Gastrocnemius medialis (tissue), 4 donors: Measurements from ENCODE around the gene SGCE. TPM values are rescaled to one million over a fixed set of nuclear protein-coding genes. Genes with fewer than 3 reads are reported as not detected.

Source experiments
- ATAC-seq, 2 donors: fragments of 150-250 bp; one replicate each; pipeline ENCODE4 v1.9.1; 2016
- DNase-seq, 2 donors: peaks; one replicate each; pipeline ENCODE4 v3.0.0-alpha.2; 2019
- H3K27ac ChIP-seq, 4 donors: fragments of 200-600 bp; sonication (generic); 1 replicate in 1 of 4; 2 replicates in 3 of 4; pipeline ENCODE4 v1.5.1; 2016 to 2018; ENCODE audit warnings: mild to moderate bottlenecking in 2 of 4, moderate library complexity in 1 of 4
- H3K27me3 ChIP-seq, 3 donors: fragments of 200-600 bp; sonication (generic) in 2 of 3; 1 replicate in 1 of 3; 2 replicates in 2 of 3; pipeline versions ENCODE4 v1.5.1 to v1.6.0; 2016 to 2019; ENCODE audit warnings: mild to moderate bottlenecking in 1 of 3, moderate library complexity in 1 of 3
- H3K36me3 ChIP-seq, 2 donors: fragments of 200-600 bp; sonication (generic) in 1 of 2; one replicate each; pipeline ENCODE4 v1.5.1; 2017 to 2018
- H3K4me1 ChIP-seq, 2 donors: fragments of 200-600 bp; sonication (generic) in 1 of 2; one replicate each; pipeline ENCODE4 v1.5.1; 2016 to 2017; ENCODE audit warnings: mild to moderate bottlenecking in 2 of 2
- H3K4me3 ChIP-seq, 4 donors: fragments of 200-600 bp; sonication (generic) in 3 of 4; 1 replicate in 1 of 4; 2 replicates in 3 of 4; pipeline ENCODE4 v1.5.1; 2016 to 2019; ENCODE audit warnings: mild to moderate bottlenecking in 2 of 4
- H3K9me3 ChIP-seq, 3 donors: fragments of 200-600 bp; sonication (generic) in 2 of 3; 1 replicate in 1 of 3; 2 replicates in 2 of 3; pipeline ENCODE4 v1.5.1; 2016 to 2019
- POLR2A ChIP-seq, 2 donors: fragments of 450-650 bp; IDR thresholded peaks; one replicate each; pipeline ENCODE4 v1.6.1; 2017; ENCODE audit warnings: antibody characterized with exemption in 2 of 2, mild to moderate bottlenecking in 2 of 2, moderate library complexity in 2 of 2
- in situ Hi-C, 4 donors: fragments of 200-750 bp; cut with MboI; loops; one replicate each; pipeline versions ENCODE4 v1.15.0 to v1.8.0; 2017; ENCODE audit warnings: low sequenced_read_pairs in 4 of 4
- intact Hi-C: fragments of 100-400 bp; cut with DNase I; formaldehyde crosslinking; loops from one replicate; pipeline ENCODE4 v1.15.1; 2023; ENCODE audit warnings: low total_unique reads
- total RNA-seq, 4 donors: library from RNA; depleted of rRNA; stranded (reverse); fragments of >200 nt; gene quantifications; one replicate each; pipeline versions ENCODE4 v1.1.0 to v1.2.3, GENCODE V29; 2016
- TF ChIP-seq, protein P1 (sequence below), 5 experiments: fragments of 450-650 bp in 3 of 5; fragments of 200-600 bp in 2 of 5; sonication (generic) in 2 of 5; IDR thresholded peaks in 4 of 5; conservative IDR thresholded peaks in 1 of 5; 1 replicate in 4 of 5; 2 replicates in 1 of 5; pipeline ENCODE4 v1.5.1; 2016 to 2019; ENCODE audit warnings: antibody characterized with exemption in 5 of 5, mild to moderate bottlenecking in 3 of 5, moderate library complexity in 3 of 5

SGCE gene
- total RNA-seq, 4 donors from 2014 or later, result 5.1 to 8.6 (median 6.1) TPM

DNA sequence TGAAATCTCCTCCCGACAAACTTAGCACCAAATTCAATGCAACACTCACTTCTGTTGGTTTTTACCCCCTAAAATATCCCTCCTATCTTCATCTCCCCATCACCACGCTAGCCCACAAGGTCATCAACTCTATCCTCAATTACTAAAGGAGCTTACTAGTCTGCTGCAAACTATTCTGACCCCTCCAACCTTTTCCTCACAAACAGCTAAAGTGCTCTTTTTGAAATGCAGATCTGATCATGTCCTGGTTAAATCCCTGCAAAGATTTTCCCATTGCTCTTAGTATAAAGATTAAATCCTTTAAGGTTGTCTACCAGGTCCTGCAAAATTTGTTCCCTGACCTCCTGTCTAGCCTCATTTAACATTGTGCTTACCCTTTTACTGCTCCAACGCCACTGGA is 8.6 kb downstream of the SGCE start:
- DNase-seq (no peak), ATAC-seq (no peak)
- Histone ChIP-seq H3K27me3 (peaks cover 0 to 12% (median 8%) of the 10 kb centered on the region in 3 donors), H3K27ac (no peak overlapping the region), H3K4me1 (no peaks in the 10 kb centered on the region), H3K9me3 (no peaks in the 10 kb centered on the region), H3K4me3 (no peak overlapping the region), H3K36me3 (no peaks in the 10 kb centered on the region)
- in situ Hi-C loops, result no loop called here
- intact Hi-C loops, result no loop called here
- no peak for TF ChIP-seq POLR2A (IDR thresholded peaks at IDR 0.05)
- TF ChIP-seq, protein P1, sequence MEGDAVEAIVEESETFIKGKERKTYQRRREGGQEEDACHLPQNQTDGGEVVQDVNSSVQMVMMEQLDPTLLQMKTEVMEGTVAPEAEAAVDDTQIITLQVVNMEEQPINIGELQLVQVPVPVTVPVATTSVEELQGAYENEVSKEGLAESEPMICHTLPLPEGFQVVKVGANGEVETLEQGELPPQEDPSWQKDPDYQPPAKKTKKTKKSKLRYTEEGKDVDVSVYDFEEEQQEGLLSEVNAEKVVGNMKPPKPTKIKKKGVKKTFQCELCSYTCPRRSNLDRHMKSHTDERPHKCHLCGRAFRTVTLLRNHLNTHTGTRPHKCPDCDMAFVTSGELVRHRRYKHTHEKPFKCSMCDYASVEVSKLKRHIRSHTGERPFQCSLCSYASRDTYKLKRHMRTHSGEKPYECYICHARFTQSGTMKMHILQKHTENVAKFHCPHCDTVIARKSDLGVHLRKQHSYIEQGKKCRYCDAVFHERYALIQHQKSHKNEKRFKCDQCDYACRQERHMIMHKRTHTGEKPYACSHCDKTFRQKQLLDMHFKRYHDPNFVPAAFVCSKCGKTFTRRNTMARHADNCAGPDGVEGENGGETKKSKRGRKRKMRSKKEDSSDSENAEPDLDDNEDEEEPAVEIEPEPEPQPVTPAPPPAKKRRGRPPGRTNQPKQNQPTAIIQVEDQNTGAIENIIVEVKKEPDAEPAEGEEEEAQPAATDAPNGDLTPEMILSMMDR (IDR thresholded peaks at IDR 0.05 in 4 of 5, conservative IDR thresholded peaks at IDR 0.05 in 1 of 5), result no peak

DNA sequence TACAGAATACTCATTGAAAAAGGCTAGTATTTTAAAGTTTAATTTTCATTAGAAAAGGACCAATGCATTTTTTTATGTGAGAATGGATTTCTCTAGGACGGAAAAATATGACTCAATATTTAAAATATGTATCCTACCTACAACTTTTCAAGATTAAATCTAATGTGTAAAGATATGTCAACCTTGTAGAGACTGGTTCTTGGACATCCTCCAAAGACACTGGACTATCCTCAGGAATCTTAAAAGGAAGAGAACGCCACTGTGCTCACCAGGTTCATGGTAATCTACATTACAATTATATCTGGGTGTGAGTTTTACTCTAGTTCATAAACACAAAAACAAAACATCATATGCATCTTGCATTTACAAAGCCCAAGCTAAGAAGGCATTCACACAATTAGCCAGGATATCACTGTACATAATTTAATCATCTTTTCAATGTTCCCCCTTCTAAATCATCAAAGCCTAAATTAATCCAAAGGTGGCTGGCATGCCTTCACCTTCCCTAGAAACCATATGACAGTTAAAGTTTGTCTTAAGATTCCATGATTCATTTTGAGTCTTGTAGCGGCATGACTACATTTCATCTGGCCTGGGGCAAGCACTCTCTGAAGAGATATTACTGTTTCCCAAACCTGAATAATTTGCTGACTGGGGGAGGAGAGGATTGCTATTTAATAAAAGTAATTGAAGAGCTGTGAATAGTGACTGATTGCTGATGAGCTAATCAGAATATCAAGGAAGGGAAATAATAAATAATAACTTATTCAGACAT is 12.0 kb downstream of the SGCE start:
- Histone ChIP-seq H3K4me1 (no peaks in the 10 kb centered on the region), H3K4me3 (no peak overlapping the region), H3K27me3 (no peaks in the 10 kb centered on the region), H3K36me3 (no peaks in the 10 kb centered on the region), H3K27ac (no peak overlapping the region), H3K9me3 (no peaks in the 10 kb centered on the region)
- TF ChIP-seq, protein P1 (IDR thresholded peaks at IDR 0.05 in 4 of 5, conservative IDR thresholded peaks at IDR 0.05 in 1 of 5), result no peak
- no peak for TF ChIP-seq POLR2A (IDR thresholded peaks at IDR 0.05)
- intact Hi-C loops, result no loop called here
- DNase-seq (no peak), ATAC-seq (no peak)
- in situ Hi-C loops, result no loop called here

DNA sequence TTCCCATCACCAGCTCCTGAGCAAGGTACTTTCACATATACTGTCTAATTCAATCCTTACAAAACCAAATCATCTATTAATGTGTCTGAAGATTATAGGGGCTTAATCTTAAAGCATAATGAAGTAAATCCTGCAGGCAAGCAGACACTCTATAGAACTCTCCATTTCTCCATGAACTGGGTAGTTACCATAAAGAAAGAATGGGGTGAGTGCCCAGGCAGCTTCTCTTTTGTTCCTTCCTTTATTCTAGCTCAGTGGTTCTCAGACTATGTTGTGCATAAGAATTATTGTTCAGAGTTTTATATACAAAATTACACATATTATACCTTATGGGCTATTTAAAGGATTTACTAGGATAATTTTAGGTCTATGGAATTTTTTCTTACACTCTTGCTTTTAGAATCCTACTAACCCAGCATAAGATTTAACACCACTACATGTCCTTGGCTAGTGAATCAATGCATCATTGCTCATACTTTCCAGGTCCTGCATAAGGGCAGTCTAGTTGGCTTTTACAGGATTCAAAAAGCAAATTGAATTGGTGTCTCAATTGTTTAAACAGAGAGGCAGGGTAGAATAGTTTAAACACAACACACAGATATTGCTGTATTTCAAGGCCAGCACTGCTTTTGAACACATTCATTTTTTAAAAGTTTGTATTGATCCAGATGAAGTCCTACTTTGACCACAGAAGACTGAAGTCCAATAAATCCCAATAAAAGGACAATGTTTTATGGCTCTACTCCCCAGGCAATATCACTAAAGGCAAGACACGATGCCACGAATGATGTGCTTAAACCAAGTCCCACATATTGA is 12.9 kb downstream of the SGCE start:
- Histone ChIP-seq H3K4me1 (no peaks in the 10 kb centered on the region), H3K36me3 (no peaks in the 10 kb centered on the region), H3K27me3 (no peaks in the 10 kb centered on the region), H3K27ac (no peak overlapping the region), H3K4me3 (no peak overlapping the region), H3K9me3 (no peaks in the 10 kb centered on the region)
- in situ Hi-C loops, result no loop called here
- DNase-seq, result no peak
- intact Hi-C loops, result no loop called here
- TF ChIP-seq, protein P1 (IDR thresholded peaks at IDR 0.05 in 4 of 5, conservative IDR thresholded peaks at IDR 0.05 in 1 of 5), result no peak
- TF ChIP-seq POLR2A (IDR thresholded peaks at IDR 0.05), result no peak
- no peak for ATAC-seq

DNA sequence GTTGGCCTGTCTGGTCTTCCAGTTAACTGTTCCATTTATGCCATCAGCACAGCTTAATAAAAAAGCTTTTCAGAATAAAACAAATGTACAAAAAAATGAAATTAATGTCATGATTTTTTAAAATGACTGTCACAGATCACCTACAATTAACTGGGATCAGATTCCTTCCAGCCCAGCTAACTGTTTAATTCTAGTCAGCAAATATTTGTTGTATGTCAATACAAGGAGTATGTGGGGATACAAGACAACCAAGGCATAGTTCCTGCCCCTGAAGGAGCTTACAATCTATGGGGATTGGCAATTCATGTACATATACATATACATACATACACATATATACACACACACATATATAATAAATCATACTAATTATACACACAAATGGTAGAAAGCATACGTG is 16.5 kb downstream of the SGCE start:
- TF ChIP-seq, protein P1 (IDR thresholded peaks at IDR 0.05 in 4 of 5, conservative IDR thresholded peaks at IDR 0.05 in 1 of 5), result no peak
- no peak for TF ChIP-seq POLR2A (IDR thresholded peaks at IDR 0.05)
- Histone ChIP-seq H3K27me3 (no peaks in the 10 kb centered on the region), H3K4me1 (no peaks in the 10 kb centered on the region), H3K9me3 (no peaks in the 10 kb centered on the region), H3K27ac (no peak overlapping the region), H3K36me3 (no peaks in the 10 kb centered on the region), H3K4me3 (no peak overlapping the region)
- DNase-seq, result no peak
- in situ Hi-C loops (no loop called here), intact Hi-C loops (no loop called here)
- ATAC-seq, result no peak
